Measurements from ENCODE around the gene ARHGEF11.

GRCh38 chr1:156939786-156940334 lies 105.7 kb downstream of the ARHGEF11 start:
- TF ChIP-seq POLR2A (IDR thresholded peaks at IDR 0.05), result no peak
- TF ChIP-seq CTCF (IDR thresholded peaks at IDR 0.05), result no peak

Measured in Peyer's patch (tissue), 4 donors.